Measurements from ENCODE around the gene ELAVL2. TPM values are rescaled to one million over a fixed set of nuclear protein-coding genes. Genes with fewer than 3 reads are reported as not detected.

ELAVL2 gene
- total RNA-seq, 1 donor from 2014 or later: 0.51 TPM

- H3K27ac Mint-ChIP-seq (ENCODE audit: unreplicated experiment): peak overlapping the region; percentile 3
- H3K36me3 Mint-ChIP-seq (ENCODE audit: unreplicated experiment): no peaks in the 10 kb centered on the region
- TF ChIP-seq, protein P1, sequence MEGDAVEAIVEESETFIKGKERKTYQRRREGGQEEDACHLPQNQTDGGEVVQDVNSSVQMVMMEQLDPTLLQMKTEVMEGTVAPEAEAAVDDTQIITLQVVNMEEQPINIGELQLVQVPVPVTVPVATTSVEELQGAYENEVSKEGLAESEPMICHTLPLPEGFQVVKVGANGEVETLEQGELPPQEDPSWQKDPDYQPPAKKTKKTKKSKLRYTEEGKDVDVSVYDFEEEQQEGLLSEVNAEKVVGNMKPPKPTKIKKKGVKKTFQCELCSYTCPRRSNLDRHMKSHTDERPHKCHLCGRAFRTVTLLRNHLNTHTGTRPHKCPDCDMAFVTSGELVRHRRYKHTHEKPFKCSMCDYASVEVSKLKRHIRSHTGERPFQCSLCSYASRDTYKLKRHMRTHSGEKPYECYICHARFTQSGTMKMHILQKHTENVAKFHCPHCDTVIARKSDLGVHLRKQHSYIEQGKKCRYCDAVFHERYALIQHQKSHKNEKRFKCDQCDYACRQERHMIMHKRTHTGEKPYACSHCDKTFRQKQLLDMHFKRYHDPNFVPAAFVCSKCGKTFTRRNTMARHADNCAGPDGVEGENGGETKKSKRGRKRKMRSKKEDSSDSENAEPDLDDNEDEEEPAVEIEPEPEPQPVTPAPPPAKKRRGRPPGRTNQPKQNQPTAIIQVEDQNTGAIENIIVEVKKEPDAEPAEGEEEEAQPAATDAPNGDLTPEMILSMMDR (IDR thresholded peaks at IDR 0.05): no peak
- H3K4me3 Mint-ChIP-seq (ENCODE audit: unreplicated experiment): no peak overlapping the region
- DNase-seq (ENCODE audit: extremely low spot score, unreplicated experiment): no peak
- peaks cover 11% of the 10 kb centered on the region for H3K9me3 Mint-ChIP-seq (ENCODE audit: unreplicated experiment)
- no peaks in the 10 kb centered on the region for H3K27me3 Mint-ChIP-seq (ENCODE audit: unreplicated experiment)
- peaks cover 45% of the 10 kb centered on the region for H3K4me1 Mint-ChIP-seq (ENCODE audit: unreplicated experiment)
Measured at GRCh38 chr9:23771746-23772384, 54.2 kb downstream of the ELAVL2 start.

DNA sequence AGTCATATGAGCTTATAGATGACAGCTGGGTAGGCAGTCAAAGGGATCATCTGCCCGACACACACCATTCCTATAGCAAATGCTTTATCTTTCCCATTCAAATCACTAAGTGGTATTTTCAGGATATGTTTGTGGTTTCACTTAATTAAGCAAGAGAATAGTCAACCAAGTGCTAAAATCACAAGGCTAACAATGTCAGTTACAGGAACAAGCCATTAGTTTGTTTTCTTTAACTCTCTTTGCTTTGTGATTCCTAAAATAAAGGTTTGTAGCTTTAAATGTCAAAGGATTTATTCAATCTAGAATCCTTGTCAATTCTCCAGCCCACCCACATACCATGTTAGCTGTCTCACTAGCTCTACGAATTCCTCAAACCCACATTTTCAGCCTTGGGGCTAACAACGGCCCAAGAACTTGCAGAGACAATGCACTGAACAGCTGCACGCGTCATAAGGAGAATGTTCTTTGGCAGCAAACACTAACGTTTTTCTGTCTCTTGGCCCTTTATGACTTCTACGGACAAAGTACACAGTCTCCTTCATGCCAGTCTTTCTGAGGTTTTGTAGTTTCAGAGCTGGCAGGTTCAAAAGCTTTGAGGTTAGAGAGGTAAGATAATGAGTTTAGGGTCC lies 56.6 kb downstream of the ELAVL2 start:
- TF ChIP-seq, protein P1 (IDR thresholded peaks at IDR 0.05): no peak
- DNase-seq (ENCODE audit: extremely low spot score, unreplicated experiment): no peak
- Mint-ChIP-seq H3K36me3 (ENCODE audit: unreplicated experiment) (no peaks in the 10 kb centered on the region), H3K27ac (ENCODE audit: unreplicated experiment) (peak overlapping the region; percentile 69), H3K9me3 (ENCODE audit: unreplicated experiment) (peaks cover 11% of the 10 kb centered on the region), H3K4me1 (ENCODE audit: unreplicated experiment) (peaks cover 45% of the 10 kb centered on the region), H3K4me3 (ENCODE audit: unreplicated experiment) (no peak overlapping the region), H3K27me3 (ENCODE audit: unreplicated experiment) (no peaks in the 10 kb centered on the region)

GRCh38 chr9:23768861-23769260 lies 57.2 kb downstream of the ELAVL2 start:
- TF ChIP-seq, protein P1 (IDR thresholded peaks at IDR 0.05): no peak
- H3K4me3 Mint-ChIP-seq (ENCODE audit: unreplicated experiment): no peak overlapping the region
- H3K36me3 Mint-ChIP-seq (ENCODE audit: unreplicated experiment): no peaks in the 10 kb centered on the region
- peaks cover 11% of the 10 kb centered on the region for H3K9me3 Mint-ChIP-seq (ENCODE audit: unreplicated experiment)
- no peak for DNase-seq (ENCODE audit: extremely low spot score, unreplicated experiment)
- H3K27ac Mint-ChIP-seq (ENCODE audit: unreplicated experiment): peak overlapping the region; percentile 1
- no peaks in the 10 kb centered on the region for H3K27me3 Mint-ChIP-seq (ENCODE audit: unreplicated experiment)
- H3K4me1 Mint-ChIP-seq (ENCODE audit: unreplicated experiment): peaks cover 45% of the 10 kb centered on the region

DNA sequence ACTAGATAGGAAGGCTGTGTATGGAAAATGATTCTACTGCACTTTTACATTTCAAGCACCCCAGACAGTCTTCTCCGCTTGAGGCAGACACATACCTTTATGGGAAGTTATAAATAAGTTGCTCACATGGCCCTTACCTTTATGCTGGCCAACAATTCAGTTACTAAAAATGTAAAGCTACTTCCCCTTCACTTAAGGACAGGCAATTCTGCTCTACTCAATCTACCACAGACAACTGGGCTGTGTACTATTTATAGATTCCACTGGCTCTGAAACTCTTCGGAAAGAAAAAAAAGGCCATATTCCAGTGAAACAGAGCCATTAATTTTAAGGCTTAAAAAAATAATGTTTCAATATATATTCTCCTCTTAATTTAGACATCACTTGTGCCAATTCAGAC lies 59.4 kb downstream of the ELAVL2 start:
- peaks cover 11% of the 10 kb centered on the region for H3K9me3 Mint-ChIP-seq (ENCODE audit: unreplicated experiment)
- TF ChIP-seq, protein P1 (IDR thresholded peaks at IDR 0.05): no peak
- H3K36me3 Mint-ChIP-seq (ENCODE audit: unreplicated experiment): no peaks in the 10 kb centered on the region
- peaks cover 32% of the 10 kb centered on the region for H3K4me1 Mint-ChIP-seq (ENCODE audit: unreplicated experiment)
- no peak overlapping the region for H3K27ac Mint-ChIP-seq (ENCODE audit: unreplicated experiment)
- no peak overlapping the region for H3K4me3 Mint-ChIP-seq (ENCODE audit: unreplicated experiment)
- H3K27me3 Mint-ChIP-seq (ENCODE audit: unreplicated experiment): no peaks in the 10 kb centered on the region
- no peak for DNase-seq (ENCODE audit: extremely low spot score, unreplicated experiment)

DNA sequence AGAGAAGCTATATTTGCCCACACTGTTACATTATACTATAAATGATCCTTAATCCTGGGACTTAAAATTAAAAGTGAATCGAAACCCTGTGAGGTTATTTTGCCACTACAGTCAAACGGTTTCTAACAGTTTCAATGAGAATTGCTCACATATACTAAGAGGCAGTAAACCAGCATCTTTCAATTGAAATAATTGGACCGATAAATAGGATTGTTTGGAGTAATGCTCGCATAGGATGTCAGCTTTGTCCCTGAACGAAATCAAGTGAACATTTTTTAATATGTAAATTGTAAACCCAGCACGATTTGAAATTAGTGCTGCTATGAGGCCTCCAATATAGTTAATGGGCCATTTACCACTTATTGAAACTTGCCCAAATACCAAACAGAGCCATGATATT lies 60.5 kb downstream of the ELAVL2 start:
- no peak for DNase-seq (ENCODE audit: extremely low spot score, unreplicated experiment)
- no peaks in the 10 kb centered on the region for H3K36me3 Mint-ChIP-seq (ENCODE audit: unreplicated experiment)
- H3K4me3 Mint-ChIP-seq (ENCODE audit: unreplicated experiment): no peak overlapping the region
- peaks cover 24% of the 10 kb centered on the region for H3K4me1 Mint-ChIP-seq (ENCODE audit: unreplicated experiment)
- no peaks in the 10 kb centered on the region for H3K27me3 Mint-ChIP-seq (ENCODE audit: unreplicated experiment)
- H3K9me3 Mint-ChIP-seq (ENCODE audit: unreplicated experiment): peaks cover 7% of the 10 kb centered on the region
- H3K27ac Mint-ChIP-seq (ENCODE audit: unreplicated experiment): no peak overlapping the region
- TF ChIP-seq, protein P1 (IDR thresholded peaks at IDR 0.05): no peak

Measured in osteocyte (in vitro differentiated cells).